K562 (cell line): Measurements from ENCODE around the gene GFM1. TPM values are rescaled to one million over a fixed set of nuclear protein-coding genes. Genes with fewer than 3 reads are reported as not detected.

ENCODE experiments used
- BCLAF1 ChIP-seq, 2 experiments: fragments of 450-650 bp in 1 of 2; IDR thresholded peaks; 2 replicates each; pipeline ENCODE4 v1.6.1; 2011 to 2017; ENCODE audit warnings: low read depth in 2 of 2, antibody characterized with exemption in 1 of 2, borderline replicate concordance in 1 of 2, low read length in 1 of 2, mild to moderate bottlenecking in 1 of 2, mixed read lengths in 1 of 2; ENCODE audit not compliant: control insufficient read depth in 1 of 2
- CBFB ChIP-seq: sonication (generic); formaldehyde crosslinking; IDR thresholded peaks from 2 replicates; pipeline ENCODE4 v1.4.0; 2020; ENCODE audit warnings: mild to moderate bottlenecking, missing genetic modification reagents
- CXXC5 ChIP-seq: fragments of 250-450 bp; sonication (Bioruptor Pico); IDR thresholded peaks from 2 replicates; pipeline ENCODE4 v1.8.0; 2022; ENCODE audit warnings: inconsistent platforms, mild to moderate bottlenecking, moderate library complexity
- DNMT1 ChIP-seq: fragments of 450-650 bp; IDR thresholded peaks from 2 replicates; pipeline ENCODE4 v1.6.1; 2016; ENCODE audit warnings: antibody characterized with exemption, mild to moderate bottlenecking
- KDM5B ChIP-seq: fragments of 200-600 bp; sonication (generic); IDR thresholded peaks from 2 replicates; pipeline ENCODE4 v1.6.1; 2012; ENCODE audit warnings: low read depth, mild to moderate bottlenecking, moderate library complexity, low read length, control low read depth, inconsistent platforms; ENCODE audit not compliant: insufficient replicate concordance
- MEIS2 ChIP-seq: fragments of 450-650 bp; IDR thresholded peaks from 2 replicates; pipeline ENCODE4 v1.6.1; 2014; ENCODE audit warnings: mild to moderate bottlenecking; ENCODE audit not compliant: partially characterized antibody
- NCOR1 ChIP-seq: fragments of 450-650 bp; IDR thresholded peaks from 2 replicates; pipeline ENCODE4 v1.6.1; 2016; ENCODE audit warnings: mild to moderate bottlenecking, moderate library complexity
- OTX1 ChIP-seq: fragments of 450-650 bp; formaldehyde crosslinking; IDR thresholded peaks from 2 replicates; pipeline ENCODE4 v1.4.0; 2022; ENCODE audit warnings: mild to moderate bottlenecking
- PKNOX1 ChIP-seq: fragments of 450-650 bp; IDR thresholded peaks from 2 replicates; pipeline ENCODE4 v1.6.1; 2016
- TARDBP ChIP-seq: fragments of 450-650 bp; IDR thresholded peaks from 2 replicates; pipeline ENCODE4 v1.6.1; 2016
- TSC22D4 ChIP-seq: fragments of 450-650 bp; IDR thresholded peaks from 2 replicates; pipeline ENCODE4 v1.6.1; 2016; ENCODE audit warnings: missing genetic modification characterization, missing biosample characterization, control low read depth
- XRCC5 ChIP-seq: fragments of 200-400 bp; formaldehyde crosslinking; IDR thresholded peaks from 2 replicates; pipeline ENCODE4 v1.6.1; 2017; ENCODE audit warnings: low read depth, mild to moderate bottlenecking, low read length
- ZNF140 ChIP-seq: fragments of 250-450 bp; sonication (Bioruptor Pico); IDR thresholded peaks from 2 replicates; pipeline ENCODE4 v1.8.0; 2021; ENCODE audit warnings: moderate library complexity, mild to moderate bottlenecking, inconsistent platforms
- ZNF75A ChIP-seq: fragments of 450-650 bp; formaldehyde crosslinking; IDR thresholded peaks from 2 replicates; pipeline ENCODE4 v1.4.0; 2020; ENCODE audit warnings: mild to moderate bottlenecking
- polyA plus RNA-seq, 8 experiments: library from polyadenylated mRNA; depleted of rRNA in 4 of 8; stranded (reverse) in 5 of 8; unstranded in 3 of 8; fragments of >200 nt; fragmentation: Nextera tagmentation in 2 of 8; fragmentation: Illumina TruSeq in 1 of 8; extraction: Ambion mirVana in 2 of 8; extraction: Trizol in 1 of 8; gene quantifications; 2 replicates each; pipeline versions ENCODE4 v1.2.1 to v1.2.3, GENCODE V29; 2011 to 2014; ENCODE audit warnings: inconsistent platforms in 1 of 8, missing spikeins in 1 of 8
- total RNA-seq, 7 experiments: library from RNA; depleted of rRNA in 6 of 7; stranded (reverse); fragments of >200 nt in 6 of 7; fragmentation: Illumina TruSeq in 2 of 7; extraction: Trizol in 2 of 7; gene quantifications; 2 replicates each; pipeline versions ENCODE4 v1.2.1 to v1.2.3, GENCODE V29; 2011 to 2021; ENCODE audit warnings: low replicate concordance in 1 of 7
- TF ChIP-seq, protein P1 (sequence below): fragments of 450-650 bp; formaldehyde crosslinking; conservative IDR thresholded peaks from 2 replicates; pipeline ENCODE4 v1.4.0; 2022; ENCODE audit warnings: mild to moderate bottlenecking, missing genetic modification characterization
- TF ChIP-seq, protein P2 (sequence below): IDR thresholded peaks from 2 replicates; pipeline ENCODE4 v1.6.1; 2012; ENCODE audit warnings: low read depth, low read length, improper control_type of control experiment, borderline replicate concordance
- TF ChIP-seq, protein P3 (sequence below): fragments of 450-650 bp; IDR thresholded peaks from 2 replicates; pipeline ENCODE4 v1.6.1; 2016; ENCODE audit warnings: antibody characterized with exemption
- TF ChIP-seq, protein P4 (sequence below), 2 experiments: fragments of 250-450 bp in 1 of 2; fragments of 450-650 bp in 1 of 2; sonication (Bioruptor Pico) in 1 of 2; IDR thresholded peaks; 2 replicates each; pipeline versions ENCODE4 v1.6.1 to v1.8.0; 2016 to 2021; ENCODE audit warnings: mild to moderate bottlenecking in 2 of 2, moderate library complexity in 2 of 2, missing compliant biosample characterization in 1 of 2, missing genetic modification characterization in 1 of 2

Gene GFM1
- total and polyA plus RNA-seq, 9 of the 15 experiments (the other 6 are each of a cell fraction or from before 2014, with no cell fraction given), result 38.9 to 86.7 (median 64.8) TPM

GRCh38 chr3:158644345-158644908 is at the start of gene GFM1 (continued):
- TF ChIP-seq BCLAF1 (IDR thresholded peaks at IDR 0.05; ENCODE audit: borderline replicate concordance in 1 of 2, control insufficient read depth in 1 of 2, low read depth in 2 of 2, low read length in 1 of 2), result peak in 1 of 2 experiments; percentile 95; a peak in 2 of 4 replicates
- TF ChIP-seq OTX1 (CRISPR knock-in tag), result peak; percentile 56; the same call in 1 of the 2 replicates
- TF ChIP-seq, protein P1, sequence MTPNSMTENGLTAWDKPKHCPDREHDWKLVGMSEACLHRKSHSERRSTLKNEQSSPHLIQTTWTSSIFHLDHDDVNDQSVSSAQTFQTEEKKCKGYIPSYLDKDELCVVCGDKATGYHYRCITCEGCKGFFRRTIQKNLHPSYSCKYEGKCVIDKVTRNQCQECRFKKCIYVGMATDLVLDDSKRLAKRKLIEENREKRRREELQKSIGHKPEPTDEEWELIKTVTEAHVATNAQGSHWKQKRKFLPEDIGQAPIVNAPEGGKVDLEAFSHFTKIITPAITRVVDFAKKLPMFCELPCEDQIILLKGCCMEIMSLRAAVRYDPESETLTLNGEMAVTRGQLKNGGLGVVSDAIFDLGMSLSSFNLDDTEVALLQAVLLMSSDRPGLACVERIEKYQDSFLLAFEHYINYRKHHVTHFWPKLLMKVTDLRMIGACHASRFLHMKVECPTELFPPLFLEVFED (CRISPR knock-in tag), result 0 out of 2 replicates have a peak, but pooled peaks have one; percentile 48
- TF ChIP-seq CBFB (CRISPR knock-in tag), result peak; percentile 89
- TF ChIP-seq ZNF75A (CRISPR knock-in tag), result no peak
- TF ChIP-seq NCOR1, result peak; percentile 20; the same call in 1 of the 2 replicates
- peak; percentile 63 for TF ChIP-seq MEIS2
- TF ChIP-seq KDM5B, result peak; percentile 66
- TF ChIP-seq CXXC5 (CRISPR knock-in tag), result peak; percentile 89
- no peak for TF ChIP-seq TSC22D4 (tag)
- peak; percentile 48; the same call in 1 of the 2 replicates for TF ChIP-seq XRCC5
- TF ChIP-seq ZNF140, result no peak
- TF ChIP-seq DNMT1, result no peak
- peak; percentile 96 for TF ChIP-seq PKNOX1
- TF ChIP-seq TARDBP, result peak; percentile 31; the same call in 1 of the 2 replicates
- TF ChIP-seq, protein P2, sequence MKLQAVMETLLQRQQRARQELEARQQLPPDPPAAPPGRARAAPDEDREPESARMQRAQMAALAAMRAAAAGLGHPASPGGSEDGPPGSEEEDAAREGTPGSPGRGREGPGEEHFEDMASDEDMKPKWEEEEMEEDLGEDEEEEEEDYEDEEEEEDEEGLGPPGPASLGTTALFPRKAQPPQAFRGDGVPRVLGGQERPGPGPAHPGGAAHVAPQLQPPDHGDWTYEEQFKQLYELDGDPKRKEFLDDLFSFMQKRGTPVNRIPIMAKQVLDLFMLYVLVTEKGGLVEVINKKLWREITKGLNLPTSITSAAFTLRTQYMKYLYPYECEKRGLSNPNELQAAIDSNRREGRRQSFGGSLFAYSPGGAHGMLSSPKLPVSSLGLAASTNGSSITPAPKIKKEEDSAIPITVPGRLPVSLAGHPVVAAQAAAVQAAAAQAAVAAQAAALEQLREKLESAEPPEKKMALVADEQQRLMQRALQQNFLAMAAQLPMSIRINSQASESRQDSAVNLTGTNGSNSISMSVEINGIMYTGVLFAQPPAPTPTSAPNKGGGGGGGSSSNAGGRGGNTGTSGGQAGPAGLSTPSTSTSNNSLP, result no peak
- TF ChIP-seq, protein P3, sequence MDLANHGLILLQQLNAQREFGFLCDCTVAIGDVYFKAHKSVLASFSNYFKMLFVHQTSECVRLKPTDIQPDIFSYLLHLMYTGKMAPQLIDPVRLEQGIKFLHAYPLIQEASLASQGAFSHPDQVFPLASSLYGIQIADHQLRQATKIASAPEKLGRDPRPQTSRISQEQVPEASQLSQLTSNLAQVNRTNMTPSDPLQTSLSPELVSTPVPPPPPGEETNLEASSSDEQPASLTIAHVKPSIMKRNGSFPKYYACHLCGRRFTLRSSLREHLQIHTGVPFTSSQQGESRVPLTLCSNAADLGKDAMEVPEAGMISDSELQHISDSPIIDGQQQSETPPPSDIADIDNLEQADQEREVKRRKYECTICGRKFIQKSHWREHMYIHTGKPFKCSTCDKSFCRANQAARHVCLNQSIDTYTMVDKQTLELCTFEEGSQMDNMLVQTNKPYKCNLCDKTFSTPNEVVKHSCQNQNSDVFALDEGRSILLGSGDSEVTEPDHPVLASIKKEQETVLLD, result peak; percentile 83; the same call in 1 of the 2 replicates
- TF ChIP-seq, protein P4, sequence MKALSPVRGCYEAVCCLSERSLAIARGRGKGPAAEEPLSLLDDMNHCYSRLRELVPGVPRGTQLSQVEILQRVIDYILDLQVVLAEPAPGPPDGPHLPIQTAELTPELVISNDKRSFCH (CRISPR knock-in tag; IDR thresholded peaks at IDR 0.05), result no peak
- TF ChIP-seq, protein P4 (tag; IDR thresholded peaks at IDR 0.05), result peak; percentile 70; the same call in 1 of the 2 replicates
